Left lung (tissue), 10 donors: ENCODE results near the gene MRPL17. TPM values are rescaled to one million over a fixed set of nuclear protein-coding genes. Genes with fewer than 3 reads are reported as not detected.
A peak's percentile ranks its signal among the peaks of the same experiment; 100 is the strongest.
"Not testable (repeated sequence)": the region's sequence is repeated elsewhere in the genome, so short reads cannot be mapped to it uniquely, and the experiment has no call there.

Experiments
- ATAC-seq: fragments of 200-7000 bp; cut with Tn5 transposase; one replicate; pipeline ENCODE4 v1.9.1; 2020; ENCODE audit warnings: moderate library complexity
- DNase-seq, 4 donors: peaks; one replicate each; pipeline ENCODE4 v3.0.0-alpha.2; 2013 to 2020
- H3K27ac ChIP-seq, 2 donors: fragments of 200-600 bp; sonication (generic) in 1 of 2; one replicate each; pipeline versions ENCODE4 v1.5.0 to v1.8.0; 2020 to 2021
- H3K27me3 ChIP-seq, 2 donors: fragments of 200-600 bp; sonication (generic) in 1 of 2; one replicate each; pipeline versions ENCODE4 v1.5.0 to v1.8.0; 2020 to 2021
- H3K36me3 ChIP-seq, 2 donors: fragments of 200-600 bp; sonication (generic) in 1 of 2; one replicate each; pipeline versions ENCODE4 v1.5.0 to v1.8.0; 2020 to 2021
- H3K4me1 ChIP-seq, 2 donors: fragments of 200-600 bp; one replicate each; pipeline ENCODE4 v1.8.0; 2021
- H3K4me3 ChIP-seq, 2 donors: fragments of 200-600 bp; sonication (generic) in 1 of 2; one replicate each; pipeline versions ENCODE4 v1.5.0 to v1.8.0; 2020 to 2021; ENCODE audit warnings: mild to moderate bottlenecking in 1 of 2
- H3K9me3 ChIP-seq, 2 donors: fragments of 200-600 bp; sonication (generic) in 1 of 2; one replicate each; pipeline versions ENCODE4 v1.5.0 to v1.8.0; 2020 to 2021
- intact Hi-C, 2 donors: fragments of 100-400 bp; cut with DNase I; formaldehyde crosslinking; loops; one replicate each; pipeline versions ENCODE4 v1.11.2 to v1.14.2; 2022
- polyA plus RNA-seq, 6 donors: library from polyadenylated mRNA; unstranded; fragments of 120-200 nt; gene quantifications; one replicate each; pipeline ENCODE4 v1.2.1, GENCODE V29; 2013; ENCODE audit not compliant: insufficient read length in 6 of 6
- total RNA-seq, 2 donors: library from RNA; stranded (reverse); fragmentation: NEBNext Ultra II Directional; extraction: Animal tissue kit (Norgen Biotek cat#: 25700); gene quantifications; one replicate each; pipeline ENCODE4 v1.2.1, GENCODE V29; 2021
- TF ChIP-seq, protein P1 (sequence below), 2 donors: fragments of 200-600 bp; sonication (generic) in 1 of 2; IDR thresholded peaks; one replicate each; pipeline versions ENCODE4 v1.5.0 to v1.8.0; 2021; ENCODE audit warnings: antibody characterized with exemption in 2 of 2
- donor health status: DM: no; HTN: yes; CAD: no.
- donor health status: DM: no; HTN: no; CAD: no.

Gene MRPL17
- total and polyA plus RNA-seq, 8 donors = 45.0 to 57.3 (median 51.0) TPM

DNA sequence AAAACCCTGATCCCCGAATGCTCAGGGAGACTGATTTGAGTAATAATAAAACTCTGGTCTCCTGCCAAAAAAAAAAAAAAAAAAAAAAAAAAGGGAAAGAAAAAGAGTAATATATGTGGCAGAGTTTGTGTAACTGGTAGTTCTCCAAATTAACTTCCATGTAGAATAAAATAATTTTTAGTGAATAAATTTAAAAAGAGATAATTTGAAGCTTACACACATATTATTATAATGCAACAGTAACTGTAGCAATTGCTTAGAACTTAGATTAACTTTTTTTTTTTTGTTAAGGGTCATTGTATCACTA is 11.0 kb upstream of the MRPL17 start:
- intact Hi-C loops = no loop called here
- TF ChIP-seq, protein P1, sequence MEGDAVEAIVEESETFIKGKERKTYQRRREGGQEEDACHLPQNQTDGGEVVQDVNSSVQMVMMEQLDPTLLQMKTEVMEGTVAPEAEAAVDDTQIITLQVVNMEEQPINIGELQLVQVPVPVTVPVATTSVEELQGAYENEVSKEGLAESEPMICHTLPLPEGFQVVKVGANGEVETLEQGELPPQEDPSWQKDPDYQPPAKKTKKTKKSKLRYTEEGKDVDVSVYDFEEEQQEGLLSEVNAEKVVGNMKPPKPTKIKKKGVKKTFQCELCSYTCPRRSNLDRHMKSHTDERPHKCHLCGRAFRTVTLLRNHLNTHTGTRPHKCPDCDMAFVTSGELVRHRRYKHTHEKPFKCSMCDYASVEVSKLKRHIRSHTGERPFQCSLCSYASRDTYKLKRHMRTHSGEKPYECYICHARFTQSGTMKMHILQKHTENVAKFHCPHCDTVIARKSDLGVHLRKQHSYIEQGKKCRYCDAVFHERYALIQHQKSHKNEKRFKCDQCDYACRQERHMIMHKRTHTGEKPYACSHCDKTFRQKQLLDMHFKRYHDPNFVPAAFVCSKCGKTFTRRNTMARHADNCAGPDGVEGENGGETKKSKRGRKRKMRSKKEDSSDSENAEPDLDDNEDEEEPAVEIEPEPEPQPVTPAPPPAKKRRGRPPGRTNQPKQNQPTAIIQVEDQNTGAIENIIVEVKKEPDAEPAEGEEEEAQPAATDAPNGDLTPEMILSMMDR (IDR thresholded peaks at IDR 0.05) = no peak
- DNase-seq (no peak), ATAC-seq (no peak)
- Histone ChIP-seq H3K9me3 (no peaks in the 10 kb centered on the region), H3K4me1 (peaks cover 3 to 33% of the 10 kb centered on the region in 2 donors), H3K4me3 (no peak overlapping the region), H3K27me3 (no peaks in the 10 kb centered on the region), H3K36me3 (no peaks in the 10 kb centered on the region), H3K27ac (peak overlapping the region; percentile 71 to 74)

DNA sequence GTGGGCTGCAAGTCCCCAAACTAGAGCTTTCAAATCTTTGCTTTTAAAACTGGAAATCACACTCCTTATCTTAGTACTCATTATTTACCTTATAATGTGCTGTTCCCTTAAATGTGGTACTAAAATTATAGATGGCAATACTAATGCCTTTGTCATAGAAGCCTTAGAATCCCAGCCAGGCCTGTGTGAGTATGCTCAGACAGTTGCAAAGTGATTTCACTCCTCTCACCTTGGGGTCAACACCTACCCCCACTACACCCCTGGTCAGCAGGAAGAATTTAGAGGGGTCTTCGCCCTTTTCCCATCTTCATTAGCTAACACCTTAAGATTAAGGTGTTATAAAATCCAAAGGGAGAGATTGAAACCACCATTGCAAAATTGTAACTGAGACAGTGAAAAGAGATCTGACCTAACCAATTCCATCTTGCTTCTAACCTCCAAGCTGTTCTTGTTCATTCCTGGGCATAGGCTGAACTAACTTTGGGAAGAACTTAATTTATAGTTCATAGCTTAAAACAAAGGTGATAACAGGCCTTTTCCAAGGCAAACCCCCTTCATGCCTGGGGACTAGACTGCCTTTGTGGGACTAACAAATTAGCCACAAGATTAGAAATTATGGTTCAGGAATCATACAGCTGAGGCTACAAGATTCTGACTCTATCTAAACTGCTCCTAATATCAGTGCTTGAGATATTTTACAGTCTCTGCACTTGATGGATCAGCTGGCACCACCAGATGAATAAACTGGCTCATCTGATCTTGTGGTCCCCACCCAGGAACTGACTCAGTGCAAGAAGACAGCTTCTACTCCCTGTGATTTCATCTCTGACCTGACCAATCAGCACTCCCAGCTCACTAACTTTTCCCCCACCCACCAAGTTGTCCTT is 10.4 kb upstream of the MRPL17 start:
- ATAC-seq = peak; percentile 42
- DNase-seq = no peak
- H3K4me1 ChIP-seq = peaks cover 3 to 33% of the 10 kb centered on the region in 2 donors
- intact Hi-C loops = no loop called here
- no peak overlapping the region for H3K4me3 ChIP-seq
- peak overlapping the region in 1 of 2 donors; percentile 60 for H3K27ac ChIP-seq
- TF ChIP-seq, protein P1 (IDR thresholded peaks at IDR 0.05) = no peak
- no peaks in the 10 kb centered on the region for H3K27me3 ChIP-seq
- no peaks in the 10 kb centered on the region for H3K9me3 ChIP-seq
- H3K36me3 ChIP-seq = no peaks in the 10 kb centered on the region

DNA sequence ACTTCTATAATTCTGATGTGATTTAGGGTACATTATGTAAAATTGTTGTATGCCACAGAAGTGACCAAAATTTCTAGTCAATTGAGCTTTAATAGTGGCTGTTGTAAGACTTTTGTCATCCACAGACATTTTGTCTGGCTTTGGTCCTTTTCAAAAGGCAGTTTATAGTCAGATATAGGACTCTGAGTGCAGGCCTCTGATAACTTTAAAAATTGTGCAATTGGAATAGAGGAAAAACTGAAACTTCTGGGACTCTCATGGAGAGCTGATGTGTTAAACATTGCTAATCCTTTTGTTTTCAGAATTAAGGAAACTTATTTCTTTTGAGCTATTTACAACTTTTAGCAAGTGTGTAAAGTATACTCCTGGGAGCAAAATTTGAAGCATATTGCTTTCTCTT is 9.0 kb upstream of the MRPL17 start:
- H3K36me3 ChIP-seq = no peaks in the 10 kb centered on the region
- no peak for ATAC-seq
- intact Hi-C loops = no loop called here
- TF ChIP-seq, protein P1 (IDR thresholded peaks at IDR 0.05) = no peak
- peaks cover 3 to 33% of the 10 kb centered on the region in 2 donors for H3K4me1 ChIP-seq
- H3K9me3 ChIP-seq = no peaks in the 10 kb centered on the region
- H3K27ac ChIP-seq = no peak overlapping the region
- no peak overlapping the region for H3K4me3 ChIP-seq
- H3K27me3 ChIP-seq = no peaks in the 10 kb centered on the region
- DNase-seq = no peak

DNA sequence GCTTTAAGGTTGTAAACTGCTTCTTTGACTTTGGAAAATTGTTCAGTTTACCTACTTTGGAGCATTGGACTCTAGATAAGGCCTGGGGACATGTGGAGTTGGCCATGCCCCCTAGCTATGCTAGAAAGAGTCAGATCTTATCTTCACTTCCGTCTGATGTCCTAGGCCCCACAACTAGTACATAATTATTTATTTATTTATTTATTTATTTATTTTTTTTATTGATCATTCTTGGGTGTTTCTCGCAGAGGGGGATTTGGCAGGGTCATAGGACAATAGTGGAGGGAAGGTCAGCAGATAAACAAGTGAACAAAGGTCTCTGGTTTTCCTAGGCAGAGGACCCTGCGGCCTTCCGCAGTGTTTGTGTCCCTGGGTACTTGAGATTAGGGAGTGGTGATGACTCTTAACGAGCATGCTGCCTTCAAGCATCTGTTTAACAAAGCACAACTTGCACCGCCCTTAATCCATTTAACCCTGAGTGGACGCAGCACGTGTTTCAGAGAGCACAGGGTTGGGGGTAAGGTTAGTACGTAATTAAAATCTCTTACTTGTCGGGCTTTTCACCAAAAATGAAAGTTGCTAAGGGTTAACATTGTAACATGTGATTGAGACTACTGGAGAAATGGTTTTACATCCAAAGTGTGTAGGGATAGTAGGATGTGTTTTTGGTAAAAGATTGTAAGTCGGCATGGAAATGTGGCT is 7.4 kb upstream of the MRPL17 start:
- ATAC-seq = peak; percentile 19
- DNase-seq, H3K9me3 ChIP-seq, H3K27me3 ChIP-seq, H3K4me3 ChIP-seq, H3K27ac ChIP-seq, H3K36me3 ChIP-seq, intact Hi-C loops: not testable (repeated sequence)
- H3K4me1 ChIP-seq = peaks cover under 1 to 21% of the 10 kb centered on the region in 2 donors

DNA sequence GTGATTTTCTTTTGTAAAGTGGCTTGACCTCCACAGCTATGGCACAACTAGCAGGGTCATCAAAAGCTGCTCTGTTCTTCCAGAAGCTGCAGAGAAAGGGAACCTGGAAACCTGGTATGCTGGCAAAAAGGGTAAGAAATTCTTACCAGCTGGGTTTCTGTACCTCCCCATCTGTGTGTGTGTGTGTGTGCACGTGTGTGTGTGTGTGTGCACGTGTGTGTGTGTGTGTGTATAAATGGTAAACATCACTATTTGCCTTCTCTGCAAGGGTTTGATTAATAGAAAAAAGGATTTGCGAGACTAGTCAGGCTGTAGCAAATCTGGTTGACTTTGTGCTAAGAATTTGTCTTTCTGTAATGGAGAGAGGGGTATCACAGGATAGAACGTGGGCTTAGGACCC is 4.7 kb upstream of the MRPL17 start:
- TF ChIP-seq, protein P1 (IDR thresholded peaks at IDR 0.05) = no peak
- Histone ChIP-seq H3K4me3 (no peak overlapping the region), H3K27ac (no peak overlapping the region), H3K36me3 (no peaks in the 10 kb centered on the region), H3K27me3 (no peaks in the 10 kb centered on the region), H3K4me1 (peaks cover 3 to 5% of the 10 kb centered on the region in 2 donors), H3K9me3 (no peaks in the 10 kb centered on the region)
- ATAC-seq (no peak), DNase-seq (no peak)
- intact Hi-C loops = no loop called here
